NB4 (cell line): ENCODE measurements around the gene PLEKHG4.

Experiments used
- DNase-seq: peaks from one replicate; pipeline ENCODE4 v3.0.0; 2010; ENCODE audit warnings: low read depth
- H3K4me3 ChIP-seq: one replicate; pipeline ENCODE4 v1.5.1; 2011; ENCODE audit warnings: mild to moderate bottlenecking, low read depth, low read length, moderate library complexity
- MYC ChIP-seq: IDR thresholded peaks from 2 replicates; pipeline ENCODE4 v1.6.1; 2011; ENCODE audit warnings: low read depth, low read length
- POLR2A ChIP-seq: IDR thresholded peaks from 2 replicates; pipeline ENCODE4 v1.6.1; 2011; ENCODE audit warnings: mild to moderate bottlenecking; ENCODE audit not compliant: insufficient read length; ENCODE audit errors: extremely low read depth
- TF ChIP-seq, protein P1 (sequence below): IDR thresholded peaks from one replicate; pipeline ENCODE4 v1.5.1; 2012; ENCODE audit warnings: low read depth, low read length
- TF ChIP-seq, protein P2 (sequence below): IDR thresholded peaks from 2 replicates; pipeline ENCODE4 v1.6.1; 2011; ENCODE audit warnings: low read depth, low read length

PLEKHG4 gene

DNA sequence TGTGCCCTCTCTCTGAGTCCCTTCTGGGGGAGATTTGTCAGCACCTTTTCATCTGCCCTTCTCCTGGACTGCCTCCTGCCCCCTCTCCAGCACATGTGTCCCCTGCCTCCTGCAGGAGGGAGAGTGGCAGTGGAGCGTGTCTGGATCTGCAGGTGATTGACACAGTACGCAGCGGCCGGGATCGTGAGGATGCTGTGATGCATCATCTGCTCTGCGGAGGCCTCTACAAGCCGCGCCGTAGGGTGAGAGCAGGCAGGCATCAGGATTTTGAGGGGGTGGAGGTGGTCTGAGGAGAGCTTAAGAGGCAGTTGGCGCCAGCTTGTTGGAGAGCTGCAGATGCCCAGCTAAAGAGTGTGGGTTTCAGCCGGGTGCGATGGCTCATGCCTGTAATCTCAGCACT, 19.6 kb upstream of the PLEKHG4 start:
- no peak overlapping the region for H3K4me3 ChIP-seq
- TF ChIP-seq POLR2A (no peak), MYC (no peak)
- TF ChIP-seq, protein P1, sequence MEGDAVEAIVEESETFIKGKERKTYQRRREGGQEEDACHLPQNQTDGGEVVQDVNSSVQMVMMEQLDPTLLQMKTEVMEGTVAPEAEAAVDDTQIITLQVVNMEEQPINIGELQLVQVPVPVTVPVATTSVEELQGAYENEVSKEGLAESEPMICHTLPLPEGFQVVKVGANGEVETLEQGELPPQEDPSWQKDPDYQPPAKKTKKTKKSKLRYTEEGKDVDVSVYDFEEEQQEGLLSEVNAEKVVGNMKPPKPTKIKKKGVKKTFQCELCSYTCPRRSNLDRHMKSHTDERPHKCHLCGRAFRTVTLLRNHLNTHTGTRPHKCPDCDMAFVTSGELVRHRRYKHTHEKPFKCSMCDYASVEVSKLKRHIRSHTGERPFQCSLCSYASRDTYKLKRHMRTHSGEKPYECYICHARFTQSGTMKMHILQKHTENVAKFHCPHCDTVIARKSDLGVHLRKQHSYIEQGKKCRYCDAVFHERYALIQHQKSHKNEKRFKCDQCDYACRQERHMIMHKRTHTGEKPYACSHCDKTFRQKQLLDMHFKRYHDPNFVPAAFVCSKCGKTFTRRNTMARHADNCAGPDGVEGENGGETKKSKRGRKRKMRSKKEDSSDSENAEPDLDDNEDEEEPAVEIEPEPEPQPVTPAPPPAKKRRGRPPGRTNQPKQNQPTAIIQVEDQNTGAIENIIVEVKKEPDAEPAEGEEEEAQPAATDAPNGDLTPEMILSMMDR, result no peak
- TF ChIP-seq, protein P2, sequence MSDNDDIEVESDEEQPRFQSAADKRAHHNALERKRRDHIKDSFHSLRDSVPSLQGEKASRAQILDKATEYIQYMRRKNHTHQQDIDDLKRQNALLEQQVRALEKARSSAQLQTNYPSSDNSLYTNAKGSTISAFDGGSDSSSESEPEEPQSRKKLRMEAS, result no peak
- DNase-seq, result no peak

DNA sequence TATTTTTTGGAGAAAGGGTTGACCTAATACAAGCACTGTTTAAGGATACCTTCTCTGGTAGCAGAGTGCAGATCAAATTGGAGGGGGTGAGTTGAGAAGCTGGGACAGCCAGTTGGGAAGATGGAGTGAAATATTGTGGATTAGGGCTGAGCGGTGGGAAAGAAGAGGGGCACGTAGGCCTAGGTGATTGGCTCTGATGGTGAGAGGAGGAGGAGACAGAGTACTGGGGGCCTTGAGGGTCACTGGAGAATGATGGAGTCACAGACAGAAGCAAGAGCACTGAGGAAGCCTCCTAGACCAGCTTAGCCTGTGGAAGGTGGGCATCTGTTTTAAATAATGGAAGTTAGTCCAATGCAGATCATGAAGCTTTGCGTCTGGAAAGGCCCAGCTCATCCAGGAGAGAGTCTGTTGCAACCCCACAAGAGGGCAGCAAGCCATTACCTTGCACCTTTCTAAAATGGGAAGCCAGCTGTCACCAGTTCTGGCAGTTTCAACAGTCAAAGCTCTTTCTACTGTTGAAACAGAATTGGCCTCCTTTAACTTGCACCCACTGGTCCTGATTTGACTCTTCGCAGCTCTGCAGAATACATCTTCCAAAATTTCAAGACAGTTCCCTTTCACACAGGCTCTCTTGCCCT, 18.8 kb upstream of the PLEKHG4 start:
- peak; percentile 70 for DNase-seq
- H3K4me3 ChIP-seq, result no peak overlapping the region
- TF ChIP-seq, protein P1, result peak; percentile 59
- TF ChIP-seq MYC, result no peak

DNA sequence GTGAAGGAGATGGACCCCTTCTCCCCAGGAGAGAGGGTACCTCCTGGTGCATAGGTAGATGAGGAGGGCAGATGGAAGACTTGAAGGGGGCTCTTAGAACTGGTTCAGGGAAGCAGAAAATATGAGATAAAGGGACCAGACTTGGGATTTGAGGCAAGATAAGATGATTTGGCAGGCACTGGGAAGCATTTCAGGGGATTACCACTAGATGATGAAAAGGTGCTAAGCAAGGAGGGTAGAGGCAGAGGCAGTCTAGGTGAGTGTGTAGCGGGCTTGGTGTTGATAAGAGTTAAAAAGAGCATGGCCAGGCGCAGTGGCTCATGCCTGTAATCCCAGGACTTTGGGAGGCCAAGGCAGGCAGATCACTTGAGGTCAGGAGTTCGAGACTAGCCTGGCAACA, 16.1 kb upstream of the PLEKHG4 start:
- TF ChIP-seq, protein P1, result no peak
- TF ChIP-seq, protein P2, result no peak
- TF ChIP-seq MYC, result no peak
- no peak for TF ChIP-seq POLR2A
- no peak overlapping the region for H3K4me3 ChIP-seq
- DNase-seq, result no peak

DNA sequence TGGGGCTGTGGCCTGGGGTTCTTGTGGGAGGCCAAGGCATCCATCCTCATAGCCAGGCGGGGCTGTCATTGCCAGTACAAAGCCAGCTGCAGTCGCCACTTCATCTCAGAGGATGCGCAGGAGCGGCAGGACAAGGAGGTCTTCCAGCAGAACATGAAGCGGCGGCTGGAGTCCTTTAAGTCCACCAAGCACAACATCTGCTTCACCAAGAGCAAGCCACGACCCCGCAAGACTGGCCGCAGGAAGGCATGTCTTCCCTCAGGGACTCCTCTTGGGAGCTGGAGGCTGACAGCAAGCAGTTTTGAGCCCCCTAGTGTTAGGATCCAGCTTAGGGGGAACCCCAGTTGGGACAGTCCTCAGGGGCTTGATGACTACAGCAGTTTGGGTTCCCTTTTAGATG, 15.1 kb upstream of the PLEKHG4 start:
- TF ChIP-seq, protein P1, result peak; percentile 34
- TF ChIP-seq MYC, result no peak
- DNase-seq, result peak; percentile 47
- no peak overlapping the region for H3K4me3 ChIP-seq

DNA sequence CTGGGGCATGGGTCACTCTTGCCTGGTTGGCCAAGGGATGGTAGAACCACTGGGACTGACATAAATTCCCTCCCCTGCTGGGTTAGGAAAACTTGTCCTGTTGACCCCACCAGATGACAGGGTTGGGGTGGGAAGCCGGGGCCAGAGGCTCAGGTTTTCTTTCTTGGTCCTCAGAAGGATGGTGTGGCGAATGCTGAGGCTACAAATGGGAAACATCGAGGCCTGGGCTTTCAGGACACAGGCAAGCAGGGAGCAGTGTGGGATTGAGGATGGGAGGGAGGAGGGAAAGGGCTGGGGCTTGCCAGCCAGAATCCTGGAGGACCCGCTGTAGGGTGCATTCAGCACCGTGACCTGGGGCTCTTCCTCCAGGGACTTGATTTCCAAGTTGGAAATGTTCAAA, 14.5 kb upstream of the PLEKHG4 start:
- no peak for DNase-seq
- no peak for TF ChIP-seq POLR2A
- no peak for TF ChIP-seq MYC
- TF ChIP-seq, protein P2, result no peak
- TF ChIP-seq, protein P1, result no peak
- no peak overlapping the region for H3K4me3 ChIP-seq

DNA sequence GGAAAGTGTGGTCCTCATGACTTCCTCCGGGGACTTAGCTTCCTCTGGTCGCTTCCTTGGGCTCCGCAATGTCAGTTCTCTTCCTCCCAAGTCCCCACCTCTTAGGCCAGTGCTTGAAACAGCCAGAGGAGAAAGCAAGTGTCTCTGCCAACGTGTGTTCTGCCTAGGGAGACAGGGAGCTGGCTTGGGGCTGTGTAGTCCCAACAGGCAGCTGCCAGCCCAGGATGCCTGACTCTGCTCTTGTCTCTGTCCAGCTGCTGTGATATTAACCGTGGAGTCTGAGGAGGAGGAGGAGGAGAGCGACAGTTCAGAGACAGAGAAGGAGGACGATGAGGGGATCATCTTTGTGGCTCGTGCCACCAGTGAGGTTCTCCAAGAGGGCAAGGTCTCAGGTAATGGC, 13.5 kb upstream of the PLEKHG4 start:
- DNase-seq, result no peak
- TF ChIP-seq POLR2A, result no peak
- TF ChIP-seq, protein P2, result no peak
- no peak for TF ChIP-seq MYC
- TF ChIP-seq, protein P1, result no peak
- no peak overlapping the region for H3K4me3 ChIP-seq
